Panc1 (cell line): ENCODE measurements around the gene LRP1B. TPM values are rescaled to one million over a fixed set of nuclear protein-coding genes. Genes with fewer than 3 reads are reported as not detected.

Experiments
- ATAC-seq: fragments of 200-7000 bp; cut with Tn5 transposase; 2 replicates; pipeline ENCODE4 v1.9.1; 2020; ENCODE audit warnings: mild to moderate bottlenecking, moderate library complexity
- BruUV-seq: library from RNA; stranded (reverse); fragments of 400-500 nt; replicated peaks from 2 replicates; lab custom pipeline; 2021; lab: Mats Ljungman, UMichigan
- CTCF ChIA-PET: fragments of 300-600 bp; sonication (Branson Sonifier 250); formaldehyde crosslinking; loops from one replicate; lab custom pipeline; 2022; ENCODE audit warnings: antibody characterized with exemption; lab: Charles Lee
- POLR2A ChIA-PET: fragments of 300-600 bp; sonication (Branson Sonifier 250); formaldehyde crosslinking; loops from one replicate; lab custom pipeline; 2022; ENCODE audit warnings: antibody characterized with exemption; lab: Charles Lee
- DNase-seq: peaks from one replicate; pipeline ENCODE4 v3.0.0-alpha.2; 2010; ENCODE audit warnings: low read depth, low spot score
- H3K27ac ChIP-seq: 2 replicates; pipeline ENCODE4 v1.5.1; 2011; ENCODE audit warnings: mild to moderate bottlenecking, low read length, inconsistent platforms
- H3K27me3 ChIP-seq: fragments of 200-500 bp; sonication (Bioruptor generic); 2 replicates; pipeline ENCODE4 v1.6.0; 2014; ENCODE audit warnings: low read length, inconsistent platforms; ENCODE audit not compliant: control insufficient read depth, insufficient read depth
- H3K36me3 ChIP-seq: fragments of 200-500 bp; sonication (Bioruptor generic); 2 replicates; pipeline ENCODE4 v1.5.1; 2014; ENCODE audit warnings: inconsistent platforms, mild to moderate bottlenecking, low read length, moderate library complexity; ENCODE audit not compliant: control insufficient read depth, insufficient read depth
- H3K4me1 ChIP-seq: 2 replicates; pipeline ENCODE4 v1.5.1; 2011; ENCODE audit warnings: inconsistent platforms, mild to moderate bottlenecking, low read length, moderate library complexity; ENCODE audit not compliant: control insufficient read depth, insufficient read depth
- H3K4me3 ChIP-seq, 2 experiments: 2 replicates each; pipeline ENCODE4 v1.5.1; 2011 to 2012; ENCODE audit warnings: low read depth in 2 of 2, low read length in 2 of 2, mild to moderate bottlenecking in 2 of 2, inconsistent platforms in 1 of 2, moderate library complexity in 1 of 2
- H3K9me3 ChIP-seq: fragments of 200-500 bp; sonication (Bioruptor generic); 2 replicates; pipeline ENCODE4 v1.5.1; 2014; ENCODE audit warnings: low read depth, mild to moderate bottlenecking, inconsistent platforms, low read length, moderate library complexity; ENCODE audit not compliant: control insufficient read depth, insufficient read depth
- CTCF ChIP-seq: fragments of 450-650 bp; IDR thresholded peaks from 2 replicates; pipeline ENCODE4 v1.5.1; 2017; ENCODE audit warnings: mild to moderate bottlenecking
- POLR2AphosphoS5 ChIP-seq: IDR thresholded peaks from 2 replicates; pipeline ENCODE4 v1.6.1; 2012; ENCODE audit warnings: mild to moderate bottlenecking, low read depth, low read length, moderate library complexity
- REST ChIP-seq, 2 experiments: IDR thresholded peaks; 2 replicates each; pipeline ENCODE4 v1.6.1; 2011 to 2012; ENCODE audit warnings: low read depth in 2 of 2, control low read depth in 1 of 2, low read length in 1 of 2, mild to moderate bottlenecking in 1 of 2, moderate library complexity in 1 of 2; ENCODE audit not compliant: insufficient read depth in 1 of 2
- SIN3A ChIP-seq: IDR thresholded peaks from 2 replicates; pipeline ENCODE4 v1.6.1; 2012; ENCODE audit warnings: low read depth, mild to moderate bottlenecking, low read length, moderate library complexity, borderline replicate concordance; ENCODE audit not compliant: insufficient read depth
- TCF7L2 ChIP-seq: IDR thresholded peaks from 2 replicates; pipeline ENCODE4 v1.6.1; 2011; ENCODE audit warnings: mild to moderate bottlenecking, low read depth, low read length, inconsistent platforms
- in situ Hi-C: cut with HindIII; loops from 2 replicates; pipeline ENCODE4 v1.10.0; 2016; ENCODE audit warnings: low sequenced_read_pairs, low pct_unique_long_range_greater_than_20kb
- intact Hi-C: fragments of 100-400 bp; cut with micrococcal nuclease; formaldehyde crosslinking; loops from one replicate; pipeline ENCODE4 v1.10.0; 2022; ENCODE audit not compliant: unreplicated experiment
- total RNA-seq: library from RNA; stranded (reverse); gene quantifications from one replicate; pipeline ENCODE4 v1.2.1, GENCODE V29; 2021; ENCODE audit not compliant: unreplicated experiment

The LRP1B gene
- total RNA-seq, 1 experiment from 2014 or later: 0.54 TPM

GRCh38 chr2:140998577-140998976 lies 1132.2 kb downstream of the LRP1B start:
- in situ Hi-C loops: no loop called here
- Histone ChIP-seq H3K27me3 (no peaks in the 10 kb centered on the region), H3K4me1 (no peaks in the 10 kb centered on the region), H3K4me3 (no peak overlapping the region), H3K27ac (no peak overlapping the region), H3K9me3 (no peaks in the 10 kb centered on the region), H3K36me3 (no peaks in the 10 kb centered on the region)
- TF ChIP-seq SIN3A (no peak), TCF7L2 (no peak), CTCF (no peak), REST (IDR thresholded peaks at IDR 0.05; ENCODE audit: insufficient read depth in 1 of 2, low read depth in 2 of 2, low read length in 1 of 2) (no peak), POLR2AphosphoS5 (no peak)
- CTCF ChIA-PET: no interaction called here
- POLR2A ChIA-PET: no interaction called here
- no peak for DNase-seq
- BruUV-seq: no TSS peak
- intact Hi-C loops: no loop called here
- no peak for ATAC-seq

- in situ Hi-C loops: no loop called here
- POLR2A ChIA-PET: no interaction called here
- no peaks in the 10 kb centered on the region for H3K36me3 ChIP-seq
Observed at GRCh38 chr2:140998017-140998416, 1132.8 kb downstream of the LRP1B start.

More at GRCh38 chr2:140998017-140998416, 1132.8 kb downstream of the LRP1B start:
- intact Hi-C loops: no loop called here
- BruUV-seq: no TSS peak
- Histone ChIP-seq H3K27ac (no peak overlapping the region), H3K27me3 (no peaks in the 10 kb centered on the region), H3K9me3 (no peaks in the 10 kb centered on the region), H3K4me3 (no peak overlapping the region), H3K4me1 (no peaks in the 10 kb centered on the region)
- no peak for TF ChIP-seq SIN3A
- no peak for TF ChIP-seq REST (IDR thresholded peaks at IDR 0.05; ENCODE audit: insufficient read depth in 1 of 2, low read depth in 2 of 2, low read length in 1 of 2)
- TF ChIP-seq TCF7L2: no peak
- no peak for TF ChIP-seq CTCF
- no peak for TF ChIP-seq POLR2AphosphoS5
- CTCF ChIA-PET: no interaction called here
- DNase-seq (no peak), ATAC-seq (no peak)
